OCI-LY7 (cell line): ENCODE data around the gene GGCT. TPM values are rescaled to one million over a fixed set of nuclear protein-coding genes. Genes with fewer than 3 reads are reported as not detected.
"Not testable (repeated sequence)": the region's sequence is repeated elsewhere in the genome, so short reads cannot be mapped to it uniquely, and the experiment has no call there.

Experiments
- BruUV-seq: library from RNA; stranded (reverse); fragments of 400-500 nt; replicated peaks from 2 replicates; lab custom pipeline; 2021; lab: Mats Ljungman, UMichigan
- CTCF ChIA-PET: fragments of 300-600 bp; sonication (Branson Sonifier 250); formaldehyde crosslinking; loops from one replicate; lab custom pipeline; 2022; ENCODE audit warnings: antibody characterized with exemption; ENCODE audit not compliant: unreplicated experiment; lab: Charles Lee
- POLR2A ChIA-PET: fragments of 300-600 bp; sonication (Branson Sonifier 250); formaldehyde crosslinking; loops from one replicate; lab custom pipeline; 2022; ENCODE audit warnings: antibody characterized with exemption; lab: Charles Lee
- DNase-seq: peaks from one replicate; pipeline ENCODE4 v3.0.0-alpha.2; 2015; ENCODE audit warnings: low spot score
- H2AFZ ChIP-seq: fragments of 200-600 bp; sonication (generic), shearing (Covaris generic); 2 replicates; pipeline ENCODE4 v1.6.1; 2014; ENCODE audit warnings: mild to moderate bottlenecking, antibody characterized with exemption, low read length, moderate library complexity
- H3K27ac ChIP-seq: fragments of 200-600 bp; sonication (generic); 2 replicates; pipeline ENCODE4 v1.5.1; 2014; ENCODE audit warnings: mixed run types, low read depth, mild to moderate bottlenecking, moderate library complexity, low read length, inconsistent platforms; ENCODE audit not compliant: poor library complexity, severe bottlenecking
- H3K36me3 ChIP-seq: fragments of 200-600 bp; sonication (generic); 2 replicates; pipeline ENCODE4 v1.6.1; 2014; ENCODE audit warnings: mild to moderate bottlenecking, antibody characterized with exemption, low read length, moderate library complexity, mixed read lengths; ENCODE audit not compliant: insufficient read depth
- H3K4me1 ChIP-seq: fragments of 200-600 bp; sonication (generic); 2 replicates; pipeline ENCODE4 v1.5.1; 2014; ENCODE audit warnings: mild to moderate bottlenecking, low read length; ENCODE audit not compliant: insufficient read depth, poor library complexity, severe bottlenecking
- H3K4me2 ChIP-seq: fragments of 200-600 bp; sonication (generic); 2 replicates; pipeline ENCODE4 v1.6.1; 2014; ENCODE audit warnings: mild to moderate bottlenecking, low read length
- H3K4me3 ChIP-seq: fragments of 200-600 bp; sonication (generic); 2 replicates; pipeline ENCODE4 v1.5.1; 2014; ENCODE audit warnings: mild to moderate bottlenecking, low read depth, low read length; ENCODE audit not compliant: poor library complexity, severe bottlenecking
- H3K79me2 ChIP-seq: fragments of 200-600 bp; sonication (generic); 2 replicates; pipeline ENCODE4 v1.6.1; 2016; ENCODE audit warnings: low read depth, mild to moderate bottlenecking, low read length, moderate library complexity, mixed read lengths; ENCODE audit not compliant: insufficient read depth
- H3K9me2 ChIP-seq: fragments of 200-600 bp; sonication (generic); 2 replicates; pipeline ENCODE4 v1.6.1; 2016; ENCODE audit warnings: mild to moderate bottlenecking, low read length, mixed read lengths; ENCODE audit not compliant: insufficient read depth
- H3K9me3 ChIP-seq: fragments of 200-600 bp; sonication (generic); 2 replicates; pipeline ENCODE4 v1.6.1; 2014; ENCODE audit warnings: mild to moderate bottlenecking, mixed run types, low read length, mixed read lengths
- H4K20me1 ChIP-seq: fragments of 200-600 bp; sonication (generic); 2 replicates; pipeline ENCODE4 v1.6.1; 2014; ENCODE audit warnings: mild to moderate bottlenecking, antibody characterized with exemption, low read length, moderate library complexity, mixed read lengths; ENCODE audit not compliant: insufficient read depth
- EZH2phosphoT487 ChIP-seq: fragments of 200-600 bp; sonication (generic); IDR thresholded peaks from 2 replicates; pipeline ENCODE4 v1.6.1; 2018; ENCODE audit warnings: low read depth, borderline replicate concordance, mild to moderate bottlenecking, mixed run types, antibody characterized with exemption, low read length, moderate library complexity, mixed read lengths
- intact Hi-C: fragments of 100-400 bp; cut with micrococcal nuclease; formaldehyde crosslinking; loops from one replicate; pipeline ENCODE4 v1.10.0; 2022; ENCODE audit not compliant: unreplicated experiment
- total RNA-seq, 2 experiments: library from RNA; depleted of rRNA in 1 of 2; stranded (reverse); fragments of >200 nt in 1 of 2; shearing (Covaris generic) in 1 of 2; gene quantifications; 2 replicates each; pipeline ENCODE4 v1.2.3, GENCODE V29; 2014 to 2022
- TF ChIP-seq, protein P1 (sequence below): fragments of 200-600 bp; sonication (generic); conservative IDR thresholded peaks from 2 replicates; pipeline ENCODE4 v1.5.1; 2014; ENCODE audit warnings: mild to moderate bottlenecking, antibody characterized with exemption, low read length, moderate library complexity, mixed read lengths

GGCT gene
- total RNA-seq, 2 experiments from 2014 or later: 70.3 to 81.3 TPM

DNA sequence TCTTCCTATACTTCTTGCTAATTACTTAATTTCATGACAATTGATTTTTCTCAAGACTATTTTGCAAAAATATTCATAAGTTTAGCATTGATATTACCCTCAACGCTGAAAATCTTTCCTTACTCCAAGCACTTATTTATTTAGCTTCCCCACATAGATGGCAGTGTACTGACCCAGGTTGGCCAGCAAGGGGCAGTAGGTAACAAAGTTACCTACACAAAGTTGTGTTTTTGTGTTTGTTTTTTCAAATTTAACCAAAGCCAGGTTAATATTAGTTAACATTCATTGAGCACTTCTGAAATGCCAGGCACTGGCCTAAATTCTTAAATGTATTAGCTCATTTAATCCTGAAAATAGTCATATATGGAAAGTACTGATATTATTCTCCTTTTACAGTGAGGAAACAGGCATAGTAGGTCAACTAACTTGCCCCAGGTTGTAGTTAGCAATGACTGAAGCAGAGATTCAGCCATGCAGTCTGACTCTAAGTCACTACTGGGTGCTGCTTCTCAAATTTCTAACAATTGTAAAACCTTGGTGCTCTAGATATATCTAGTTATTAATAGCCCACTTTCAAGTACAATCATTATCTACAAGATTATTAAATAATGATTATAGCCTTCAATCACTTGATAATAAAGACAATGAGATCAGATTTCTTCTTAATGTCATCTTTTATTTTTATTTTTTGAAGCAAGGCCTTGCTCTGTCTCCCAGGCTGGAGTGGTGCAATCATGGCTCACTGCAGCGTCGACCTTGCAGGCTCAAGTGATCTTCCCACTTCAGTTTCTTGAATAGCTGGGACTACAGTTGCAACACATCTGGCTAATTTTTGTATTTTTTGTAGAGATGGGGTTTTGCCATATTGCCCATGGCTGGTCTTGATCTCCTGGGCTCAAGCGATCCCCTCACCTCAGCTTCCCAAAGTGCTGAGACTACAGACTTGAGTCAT, 5.8 kb upstream of the GGCT start:
- Histone ChIP-seq H3K36me3 (no peaks in the 10 kb centered on the region), H3K4me1 (peaks cover under 1% of the 10 kb centered on the region), H3K9me2 (no peaks in the 10 kb centered on the region), H3K4me3 (no peak overlapping the region), H3K4me2 (no peak overlapping the region), H3K9me3 (peaks cover 11% of the 10 kb centered on the region; the same call in 1 of the 2 replicates), H3K79me2 (no peaks in the 10 kb centered on the region), H4K20me1 (no peaks in the 10 kb centered on the region), H3K27ac (no peak overlapping the region), H2AFZ (no peak overlapping the region)
- DNase-seq: peak; percentile 57
- POLR2A ChIA-PET: interaction anchor here (1.3 kb wide), 1 partner anchor 54 kb away, joined by 4 read pairs; no protein-coding TSS in a partner anchor
- no TSS peak for BruUV-seq
- CTCF ChIA-PET: interaction anchor here (0.6 to 1.6 kb wide), 4 partner anchors 11 to 58 kb away, joined by 3 to 4 read pairs (median 3); no protein-coding TSS in a partner anchor
- intact Hi-C loops: loop anchor here (1.0 to 5.0 kb wide), 4 partner anchors 37 to 346 kb away; no protein-coding TSS in a partner anchor
- TF ChIP-seq EZH2phosphoT487: no peak
- TF ChIP-seq, protein P1, sequence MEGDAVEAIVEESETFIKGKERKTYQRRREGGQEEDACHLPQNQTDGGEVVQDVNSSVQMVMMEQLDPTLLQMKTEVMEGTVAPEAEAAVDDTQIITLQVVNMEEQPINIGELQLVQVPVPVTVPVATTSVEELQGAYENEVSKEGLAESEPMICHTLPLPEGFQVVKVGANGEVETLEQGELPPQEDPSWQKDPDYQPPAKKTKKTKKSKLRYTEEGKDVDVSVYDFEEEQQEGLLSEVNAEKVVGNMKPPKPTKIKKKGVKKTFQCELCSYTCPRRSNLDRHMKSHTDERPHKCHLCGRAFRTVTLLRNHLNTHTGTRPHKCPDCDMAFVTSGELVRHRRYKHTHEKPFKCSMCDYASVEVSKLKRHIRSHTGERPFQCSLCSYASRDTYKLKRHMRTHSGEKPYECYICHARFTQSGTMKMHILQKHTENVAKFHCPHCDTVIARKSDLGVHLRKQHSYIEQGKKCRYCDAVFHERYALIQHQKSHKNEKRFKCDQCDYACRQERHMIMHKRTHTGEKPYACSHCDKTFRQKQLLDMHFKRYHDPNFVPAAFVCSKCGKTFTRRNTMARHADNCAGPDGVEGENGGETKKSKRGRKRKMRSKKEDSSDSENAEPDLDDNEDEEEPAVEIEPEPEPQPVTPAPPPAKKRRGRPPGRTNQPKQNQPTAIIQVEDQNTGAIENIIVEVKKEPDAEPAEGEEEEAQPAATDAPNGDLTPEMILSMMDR: peak; percentile 99

DNA sequence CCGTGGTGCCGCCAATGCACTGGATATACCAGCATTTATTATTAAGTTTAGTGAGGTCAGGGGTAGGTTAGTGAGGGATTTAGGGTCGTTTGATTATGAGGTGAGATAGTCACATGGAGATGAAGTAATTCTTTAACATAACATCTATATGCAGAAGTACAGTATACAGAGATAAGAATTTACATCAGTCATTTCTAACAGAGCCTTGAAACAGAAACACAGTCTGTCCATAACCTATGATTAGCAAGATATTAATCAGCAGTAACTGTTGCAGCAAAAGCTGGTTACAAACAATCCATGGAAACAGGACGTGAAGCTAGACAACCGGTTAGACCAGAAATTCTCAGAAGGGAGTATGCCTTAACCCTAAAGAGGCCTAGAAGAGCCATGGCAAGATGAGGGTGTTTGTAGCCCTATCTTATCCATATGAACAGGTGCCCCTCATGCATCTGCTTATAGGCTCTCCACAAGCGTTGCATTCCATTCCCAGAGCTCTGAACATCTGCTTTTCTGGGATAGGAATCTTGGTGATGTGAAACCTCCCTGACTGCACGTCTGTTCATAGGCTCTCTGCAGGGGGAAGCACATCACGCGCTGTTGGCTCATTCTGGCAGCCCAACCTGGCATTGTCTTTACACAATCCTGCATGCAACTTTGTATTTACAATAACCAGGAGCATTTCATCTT, 4.7 kb upstream of the GGCT start:
- intact Hi-C loops, BruUV-seq, POLR2A ChIA-PET, CTCF ChIA-PET, H3K4me3 ChIP-seq, H3K9me2 ChIP-seq, H3K4me2 ChIP-seq, H3K36me3 ChIP-seq, H3K79me2 ChIP-seq, DNase-seq, H4K20me1 ChIP-seq, H3K27ac ChIP-seq, H3K4me1 ChIP-seq, H2AFZ ChIP-seq: not testable (repeated sequence)
- peaks cover 11% of the 10 kb centered on the region; the same call in 1 of the 2 replicates for H3K9me3 ChIP-seq

DNA sequence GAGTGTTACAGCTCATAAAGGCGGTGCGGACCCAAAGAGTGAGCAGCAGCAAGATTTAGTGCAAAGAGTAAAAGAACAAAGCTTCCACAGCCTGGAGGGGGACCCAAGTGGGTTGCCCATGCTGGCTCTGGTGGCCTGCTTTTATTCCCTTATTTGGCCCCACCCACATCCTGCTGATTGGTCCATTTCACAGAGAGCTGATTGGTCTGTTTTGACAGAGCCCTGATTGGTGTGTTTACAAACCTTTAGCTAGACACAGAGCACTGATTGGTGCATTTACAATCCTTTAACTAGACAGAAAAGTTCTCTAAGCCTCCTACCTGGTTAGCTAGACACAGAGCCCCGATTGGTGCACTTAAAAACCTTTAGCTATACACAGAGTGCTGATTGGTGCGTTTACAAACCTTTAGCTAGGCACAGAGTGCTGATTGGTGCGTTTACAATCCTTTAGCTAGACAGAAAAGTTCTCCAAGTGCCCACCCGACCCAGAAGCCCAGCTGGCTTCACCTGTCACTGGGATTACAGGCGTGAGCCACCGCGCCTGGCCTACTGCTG, 2.8 kb upstream of the GGCT start:
- Histone ChIP-seq H3K4me1 (peaks cover 20% of the 10 kb centered on the region), H3K9me3 (peaks cover 11% of the 10 kb centered on the region; the same call in 1 of the 2 replicates), H3K79me2 (peaks cover 21% of the 10 kb centered on the region)
- intact Hi-C loops, DNase-seq, H3K36me3 ChIP-seq, BruUV-seq, H3K27ac ChIP-seq, H2AFZ ChIP-seq, H3K4me3 ChIP-seq, H3K9me2 ChIP-seq, H4K20me1 ChIP-seq, H3K4me2 ChIP-seq: not testable (repeated sequence)
- POLR2A ChIA-PET: interaction anchor here (0.6 kb wide), 1 partner anchor 214 kb away, joined by 6 read pairs; no protein-coding TSS in a partner anchor
- CTCF ChIA-PET: interaction anchor here (1.0 kb wide), 1 partner anchor 57 kb away, joined by 3 read pairs; no protein-coding TSS in a partner anchor
